Pons (tissue), 1 donor: ENCODE results near the gene C2.
"Not testable (repeated sequence)": the region's sequence is repeated elsewhere in the genome, so short reads cannot be mapped to it uniquely, and the experiment has no call there.

ENCODE experiments used
- DNase-seq: peaks from one replicate; pipeline ENCODE4 v3.0.0-alpha.2; 2016; ENCODE audit warnings: low spot score

Gene C2

DNA sequence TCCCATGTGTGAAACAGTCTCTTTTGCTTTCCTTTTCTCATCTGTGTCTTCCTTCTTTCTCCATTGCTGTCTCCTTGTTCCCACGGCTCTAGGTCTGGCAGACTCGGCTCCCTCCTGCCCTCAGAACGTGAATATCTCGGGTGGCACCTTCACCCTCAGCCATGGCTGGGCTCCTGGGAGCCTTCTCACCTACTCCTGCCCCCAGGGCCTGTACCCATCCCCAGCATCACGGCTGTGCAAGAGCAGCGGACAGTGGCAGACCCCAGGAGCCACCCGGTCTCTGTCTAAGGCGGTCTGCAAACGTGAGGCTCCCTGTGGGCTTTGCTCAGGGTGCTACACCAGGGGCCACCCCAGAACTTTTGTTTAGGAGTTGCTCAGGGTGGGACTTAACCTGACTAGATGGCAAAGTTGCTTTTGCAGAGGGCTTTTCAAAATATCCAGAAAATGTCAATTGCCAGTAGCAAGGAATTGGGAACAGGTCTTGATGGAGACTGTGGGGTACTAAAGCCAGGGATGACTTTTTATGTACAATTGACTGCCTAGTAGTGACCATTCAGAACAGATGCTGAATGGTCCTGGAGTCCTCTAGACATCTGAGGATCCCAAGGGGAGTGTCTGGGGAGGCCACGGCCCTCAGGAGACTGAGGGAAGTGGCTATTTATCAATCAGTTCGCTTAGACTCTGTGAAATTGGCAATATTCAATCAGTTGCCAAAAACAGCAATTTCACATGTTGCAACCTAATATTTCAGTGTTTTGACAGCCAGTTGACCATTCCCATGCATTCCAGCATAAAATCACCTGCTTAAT lies 550 bp downstream of the C2 start:
- DNase-seq, result no peak

DNA sequence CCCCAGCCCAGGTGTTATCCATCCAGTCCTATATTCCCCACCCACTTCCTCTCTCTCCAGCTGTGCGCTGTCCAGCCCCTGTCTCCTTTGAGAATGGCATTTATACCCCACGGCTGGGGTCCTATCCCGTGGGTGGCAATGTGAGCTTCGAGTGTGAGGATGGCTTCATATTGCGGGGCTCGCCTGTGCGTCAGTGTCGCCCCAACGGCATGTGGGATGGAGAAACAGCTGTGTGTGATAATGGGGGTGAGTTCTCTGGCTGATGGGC lies 1.1 kb downstream of the C2 start:
- no peak for DNase-seq

DNA sequence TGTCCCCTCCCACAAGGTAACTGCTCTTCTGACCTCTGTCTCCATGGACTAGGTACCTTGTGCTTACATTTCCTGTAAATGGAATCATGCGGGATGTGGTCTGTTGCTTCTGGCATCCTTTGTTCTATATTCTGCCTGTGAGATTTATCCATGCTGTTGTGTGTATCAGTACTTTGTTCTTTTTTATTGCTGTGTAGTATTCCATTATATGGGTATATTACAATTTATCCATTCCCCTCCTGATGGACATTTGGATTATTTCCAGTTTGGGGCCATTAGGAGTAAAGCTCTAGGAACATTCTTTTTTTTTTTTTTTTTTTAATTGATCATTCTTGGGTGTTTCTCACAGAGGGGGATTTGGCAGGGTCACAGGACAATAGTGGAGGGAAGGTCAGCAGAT lies 3.4 kb downstream of the C2 start:
- no peak for DNase-seq

DNA sequence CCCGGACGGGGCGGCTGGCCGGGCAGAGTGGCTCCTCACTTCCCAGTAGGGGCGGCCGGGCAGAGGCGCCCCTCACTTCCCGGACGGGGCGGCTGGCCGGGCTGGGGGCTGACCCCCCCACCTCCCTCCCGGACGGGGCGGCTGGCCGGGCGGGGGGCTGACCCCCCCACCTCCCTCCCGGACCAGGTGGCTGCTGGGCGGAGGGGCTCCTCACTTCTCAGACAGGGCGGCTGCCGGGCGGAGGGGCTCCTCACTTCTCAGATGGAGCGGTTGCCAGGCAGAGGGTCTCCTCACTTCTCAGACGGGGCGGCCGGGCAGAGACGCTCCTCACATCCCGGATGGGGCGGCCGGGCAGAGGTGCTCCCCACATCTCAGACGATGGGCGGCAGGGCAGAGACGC lies 4.6 kb downstream of the C2 start:
- DNase-seq, result not testable (repeated sequence)

DNA sequence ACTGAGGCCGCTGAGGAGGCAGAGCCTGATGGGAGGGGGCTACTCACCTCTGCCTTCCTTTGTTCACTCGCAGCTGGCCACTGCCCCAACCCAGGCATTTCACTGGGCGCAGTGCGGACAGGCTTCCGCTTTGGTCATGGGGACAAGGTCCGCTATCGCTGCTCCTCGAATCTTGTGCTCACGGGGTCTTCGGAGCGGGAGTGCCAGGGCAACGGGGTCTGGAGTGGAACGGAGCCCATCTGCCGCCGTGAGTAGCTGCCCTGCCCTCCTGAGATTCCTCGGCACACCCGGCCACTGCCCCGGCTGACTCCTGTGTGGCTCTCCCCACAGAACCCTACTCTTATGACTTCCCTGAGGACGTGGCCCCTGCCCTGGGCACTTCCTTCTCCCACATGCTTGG lies 6.0 kb downstream of the C2 start:
- DNase-seq, result no peak

DNA sequence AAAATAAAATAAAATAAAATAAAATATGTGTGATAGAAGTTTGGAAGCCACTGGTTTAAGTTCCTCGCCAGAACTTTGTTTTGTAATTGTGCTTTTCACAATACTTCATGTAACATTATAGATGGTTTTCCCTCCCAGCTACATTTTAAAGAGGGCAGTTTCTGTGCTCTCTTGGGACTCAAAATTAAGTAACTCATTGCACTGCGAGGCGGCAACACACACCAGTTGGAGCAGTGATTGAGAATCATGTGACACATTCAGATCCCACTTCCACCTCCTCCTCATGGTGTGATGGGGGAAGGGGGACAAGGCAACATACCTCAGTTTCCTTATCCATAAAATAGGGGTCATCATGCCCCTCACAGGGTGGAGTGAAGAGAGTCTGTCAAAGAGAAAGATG lies 7.5 kb downstream of the C2 start:
- DNase-seq, result no peak

DNA sequence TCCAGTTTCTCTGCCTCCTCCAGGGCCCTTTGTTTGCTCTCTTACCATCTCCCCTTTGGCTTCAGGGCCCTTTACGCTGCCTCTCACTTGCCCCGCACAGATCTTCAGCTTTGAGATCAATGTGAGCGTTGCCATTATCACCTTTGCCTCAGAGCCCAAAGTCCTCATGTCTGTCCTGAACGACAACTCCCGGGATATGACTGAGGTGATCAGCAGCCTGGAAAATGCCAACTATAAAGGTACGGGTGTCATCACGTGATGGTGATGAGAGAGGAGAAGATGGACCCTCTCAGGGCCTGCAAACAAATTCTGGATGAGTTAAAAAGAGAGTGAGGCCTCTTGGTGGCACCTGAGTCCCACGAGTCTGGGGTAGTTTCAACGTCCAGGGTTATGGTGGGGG lies 8.3 kb downstream of the C2 start:
- DNase-seq, result no peak

DNA sequence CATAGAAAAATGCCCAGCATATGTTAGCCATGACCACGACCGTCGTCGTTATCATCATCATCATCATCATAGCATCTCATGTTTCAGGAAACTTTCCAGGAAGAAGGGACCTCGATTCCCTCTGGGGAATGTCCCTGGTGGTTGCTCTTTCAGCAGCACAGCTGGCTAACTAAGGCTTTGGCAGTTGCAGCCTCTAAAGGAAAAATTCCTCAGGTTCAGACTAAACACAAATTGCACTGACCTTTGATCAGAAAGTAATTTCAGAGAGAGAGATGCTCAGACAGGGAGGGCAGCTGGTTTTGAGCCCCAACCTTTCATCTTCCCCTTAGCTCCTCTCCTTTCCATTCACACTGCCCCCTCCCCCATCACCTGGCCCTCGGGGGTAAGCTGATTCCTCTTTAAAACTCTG lies 12.7 kb downstream of the C2 start:
- no peak for DNase-seq

DNA sequence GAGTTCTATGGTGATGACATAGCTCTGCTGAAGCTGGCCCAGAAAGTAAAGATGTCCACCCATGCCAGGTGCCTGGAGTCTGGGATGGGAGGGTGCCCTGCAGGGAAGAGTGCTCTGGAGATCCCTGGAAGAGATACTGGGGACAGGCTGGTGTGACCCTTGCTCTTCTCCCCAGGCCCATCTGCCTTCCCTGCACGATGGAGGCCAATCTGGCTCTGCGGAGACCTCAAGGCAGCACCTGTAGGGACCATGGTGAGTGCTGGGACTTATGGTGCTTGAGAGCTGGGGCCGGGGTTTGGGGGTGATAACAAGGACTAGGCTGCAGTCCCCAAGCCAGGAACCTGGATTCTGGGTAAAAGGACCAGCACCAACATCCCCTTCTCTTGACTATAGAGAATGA lies 16.2 kb downstream of the C2 start:
- DNase-seq, result no peak

DNA sequence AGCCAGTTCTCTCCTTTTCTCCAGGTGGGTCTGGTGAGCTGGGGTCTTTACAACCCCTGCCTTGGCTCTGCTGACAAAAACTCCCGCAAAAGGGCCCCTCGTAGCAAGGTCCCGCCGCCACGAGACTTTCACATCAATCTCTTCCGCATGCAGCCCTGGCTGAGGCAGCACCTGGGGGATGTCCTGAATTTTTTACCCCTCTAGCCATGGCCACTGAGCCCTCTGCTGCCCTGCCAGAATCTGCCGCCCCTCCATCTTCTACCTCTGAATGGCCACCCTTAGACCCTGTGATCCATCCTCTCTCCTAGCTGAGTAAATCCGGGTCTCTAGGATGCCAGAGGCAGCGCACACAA lies 17.6 kb downstream of the C2 start:
- DNase-seq, result no peak

DNA sequence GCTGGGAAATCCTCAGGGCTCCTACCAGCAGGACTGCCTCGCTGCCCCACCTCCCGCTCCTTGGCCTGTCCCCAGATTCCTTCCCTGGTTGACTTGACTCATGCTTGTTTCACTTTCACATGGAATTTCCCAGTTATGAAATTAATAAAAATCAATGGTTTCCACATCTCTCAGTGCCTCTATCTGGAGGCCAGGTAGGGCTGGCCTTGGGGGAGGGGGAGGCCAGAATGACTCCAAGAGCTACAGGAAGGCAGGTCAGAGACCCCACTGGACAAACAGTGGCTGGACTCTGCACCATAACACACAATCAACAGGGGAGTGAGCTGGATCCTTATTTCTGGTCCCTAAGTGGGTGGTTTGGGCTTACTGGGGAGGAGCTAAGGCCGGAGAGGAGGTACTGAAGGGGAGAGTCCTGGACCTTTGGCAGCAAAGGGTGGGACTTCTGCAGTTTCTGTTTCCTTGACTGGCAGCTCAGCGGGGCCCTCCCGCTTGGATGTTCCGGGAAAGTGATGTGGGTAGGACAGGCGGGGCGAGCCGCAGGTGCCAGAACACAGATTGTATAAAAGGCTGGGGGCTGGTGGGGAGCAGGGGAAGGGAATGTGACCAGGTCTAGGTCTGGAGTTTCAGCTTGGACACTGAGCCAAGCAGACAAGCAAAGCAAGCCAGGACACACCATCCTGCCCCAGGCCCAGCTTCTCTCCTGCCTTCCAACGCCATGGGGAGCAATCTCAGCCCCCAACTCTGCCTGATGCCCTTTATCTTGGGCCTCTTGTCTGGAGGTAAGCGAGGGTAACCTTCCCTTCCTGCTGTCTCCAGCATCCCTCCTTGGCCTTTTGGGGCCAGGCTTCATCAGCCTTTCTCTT lies 18.2 kb downstream of the C2 start, which contains the start of gene CFB:
TSS of gene CFB (plus strand) at position 589 of the 863 bp plus-strand sequence. CDS start at position 716, 127 bp downstream.
- DNase-seq, result no peak

DNA sequence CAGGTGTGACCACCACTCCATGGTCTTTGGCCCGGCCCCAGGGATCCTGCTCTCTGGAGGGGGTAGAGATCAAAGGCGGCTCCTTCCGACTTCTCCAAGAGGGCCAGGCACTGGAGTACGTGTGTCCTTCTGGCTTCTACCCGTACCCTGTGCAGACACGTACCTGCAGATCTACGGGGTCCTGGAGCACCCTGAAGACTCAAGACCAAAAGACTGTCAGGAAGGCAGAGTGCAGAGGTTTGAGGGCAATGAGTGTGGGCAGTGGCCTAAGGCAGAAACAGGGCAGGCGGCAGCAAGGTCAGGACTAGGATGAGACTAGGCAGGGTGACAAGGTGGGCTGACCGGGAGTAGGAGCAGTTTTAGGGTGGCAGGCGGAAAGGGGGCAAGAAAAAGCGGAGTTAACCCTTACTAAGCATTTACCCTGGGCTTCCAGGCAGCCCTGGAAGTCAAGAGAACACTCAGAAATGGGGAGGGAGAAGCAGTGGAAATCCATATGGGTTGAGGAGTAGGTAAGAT lies 18.9 kb downstream of the C2 start:
- no peak for DNase-seq

DNA sequence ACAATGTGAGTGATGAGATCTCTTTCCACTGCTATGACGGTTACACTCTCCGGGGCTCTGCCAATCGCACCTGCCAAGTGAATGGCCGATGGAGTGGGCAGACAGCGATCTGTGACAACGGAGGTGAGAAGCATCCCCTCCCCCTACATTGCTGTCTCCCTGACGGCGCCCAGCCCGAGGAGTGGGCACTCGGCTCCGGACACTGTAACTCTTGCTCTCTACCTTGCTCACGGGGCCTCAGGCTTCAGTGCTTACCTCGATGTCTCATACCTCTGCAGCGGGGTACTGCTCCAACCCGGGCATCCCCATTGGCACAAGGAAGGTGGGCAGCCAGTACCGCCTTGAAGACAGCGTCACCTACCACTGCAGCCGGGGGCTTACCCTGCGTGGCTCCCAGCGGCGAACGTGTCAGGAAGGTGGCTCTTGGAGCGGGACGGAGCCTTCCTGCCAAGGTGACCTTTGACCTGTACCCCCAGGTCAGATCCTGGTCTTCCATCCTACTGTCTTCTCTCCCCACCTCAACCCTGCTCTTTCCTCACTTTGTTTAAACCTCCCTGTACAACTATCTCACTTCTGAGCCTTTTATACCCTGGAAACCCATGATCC lies 19.7 kb downstream of the C2 start:
- no peak for DNase-seq

DNA sequence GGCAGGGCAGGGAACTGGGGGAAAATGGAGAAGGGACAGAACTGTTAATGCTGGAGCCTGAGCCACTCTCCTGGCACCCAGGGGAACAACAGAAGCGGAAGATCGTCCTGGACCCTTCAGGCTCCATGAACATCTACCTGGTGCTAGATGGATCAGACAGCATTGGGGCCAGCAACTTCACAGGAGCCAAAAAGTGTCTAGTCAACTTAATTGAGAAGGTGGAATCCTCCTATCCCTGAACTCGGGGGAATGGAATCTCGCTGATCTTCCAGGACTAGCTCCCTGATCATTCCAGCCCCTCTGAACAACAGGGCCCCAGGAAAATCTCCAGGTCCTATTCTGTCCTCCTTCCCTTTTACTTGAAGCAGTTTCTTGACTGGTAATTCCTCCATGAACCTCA lies 20.3 kb downstream of the C2 start:
- DNase-seq, result no peak

DNA sequence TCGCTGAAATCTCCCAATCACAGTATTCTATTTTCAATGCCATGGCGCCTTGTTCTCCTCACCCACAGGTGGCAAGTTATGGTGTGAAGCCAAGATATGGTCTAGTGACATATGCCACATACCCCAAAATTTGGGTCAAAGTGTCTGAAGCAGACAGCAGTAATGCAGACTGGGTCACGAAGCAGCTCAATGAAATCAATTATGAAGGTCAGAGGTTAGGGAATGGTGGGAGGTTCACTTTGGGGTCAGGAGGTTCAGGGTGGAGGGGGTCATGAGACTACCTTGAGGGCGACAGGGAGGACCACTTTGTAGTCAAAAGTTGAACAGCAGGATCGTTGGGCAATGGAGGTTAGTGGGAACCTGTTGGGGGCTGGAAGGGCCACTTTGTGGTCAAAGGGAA lies 20.8 kb downstream of the C2 start:
- no peak for DNase-seq

DNA sequence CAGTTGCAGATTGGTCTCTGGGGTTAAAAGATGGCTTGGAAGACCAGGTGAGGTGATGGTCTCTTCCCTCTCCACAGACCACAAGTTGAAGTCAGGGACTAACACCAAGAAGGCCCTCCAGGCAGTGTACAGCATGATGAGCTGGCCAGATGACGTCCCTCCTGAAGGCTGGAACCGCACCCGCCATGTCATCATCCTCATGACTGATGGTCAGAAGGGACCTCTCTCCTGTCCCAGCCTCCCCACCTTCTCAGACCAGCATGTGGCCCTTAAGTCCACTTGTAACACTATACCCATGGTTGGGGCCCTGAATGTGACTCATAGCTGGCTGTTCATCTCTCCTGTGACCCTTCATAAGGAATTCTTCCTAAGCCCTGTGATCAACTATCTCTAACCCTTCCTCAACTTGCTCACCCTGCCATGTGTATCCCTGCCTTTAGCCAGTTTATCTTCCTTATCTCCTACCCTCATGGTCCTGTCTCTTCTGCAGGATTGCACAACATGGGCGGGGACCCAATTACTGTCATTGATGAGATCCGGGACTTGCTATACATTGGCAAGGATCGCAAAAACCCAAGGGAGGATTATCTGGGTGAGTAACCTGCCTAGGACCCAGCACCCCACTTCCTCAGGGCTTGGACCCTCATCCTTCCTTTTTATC lies 21.4 kb downstream of the C2 start:
- DNase-seq, result no peak

DNA sequence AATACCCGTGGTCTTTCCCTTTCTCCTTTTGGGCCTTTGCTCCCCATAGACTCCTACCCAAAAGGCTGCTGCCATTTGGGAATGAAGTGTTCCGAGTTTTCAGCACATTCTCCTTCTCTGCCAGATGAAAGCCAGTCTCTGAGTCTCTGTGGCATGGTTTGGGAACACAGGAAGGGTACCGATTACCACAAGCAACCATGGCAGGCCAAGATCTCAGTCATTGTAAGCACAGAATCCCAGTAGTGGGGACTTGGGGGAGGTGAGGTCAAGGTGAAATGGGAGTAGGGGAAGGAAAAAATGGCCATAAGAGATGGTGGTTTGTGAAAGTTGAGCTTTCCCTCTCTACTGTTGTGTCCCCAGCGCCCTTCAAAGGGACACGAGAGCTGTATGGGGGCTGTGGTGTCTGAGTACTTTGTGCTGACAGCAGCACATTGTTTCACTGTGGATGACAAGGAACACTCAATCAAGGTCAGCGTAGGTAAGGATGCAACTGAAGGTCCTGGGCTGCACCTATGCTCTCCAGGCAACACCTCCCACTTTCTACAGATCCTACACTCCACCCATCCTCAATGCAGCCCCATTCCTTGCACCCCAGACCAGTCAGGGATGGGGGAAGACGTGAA lies 22.5 kb downstream of the C2 start:
- no peak for DNase-seq

DNA sequence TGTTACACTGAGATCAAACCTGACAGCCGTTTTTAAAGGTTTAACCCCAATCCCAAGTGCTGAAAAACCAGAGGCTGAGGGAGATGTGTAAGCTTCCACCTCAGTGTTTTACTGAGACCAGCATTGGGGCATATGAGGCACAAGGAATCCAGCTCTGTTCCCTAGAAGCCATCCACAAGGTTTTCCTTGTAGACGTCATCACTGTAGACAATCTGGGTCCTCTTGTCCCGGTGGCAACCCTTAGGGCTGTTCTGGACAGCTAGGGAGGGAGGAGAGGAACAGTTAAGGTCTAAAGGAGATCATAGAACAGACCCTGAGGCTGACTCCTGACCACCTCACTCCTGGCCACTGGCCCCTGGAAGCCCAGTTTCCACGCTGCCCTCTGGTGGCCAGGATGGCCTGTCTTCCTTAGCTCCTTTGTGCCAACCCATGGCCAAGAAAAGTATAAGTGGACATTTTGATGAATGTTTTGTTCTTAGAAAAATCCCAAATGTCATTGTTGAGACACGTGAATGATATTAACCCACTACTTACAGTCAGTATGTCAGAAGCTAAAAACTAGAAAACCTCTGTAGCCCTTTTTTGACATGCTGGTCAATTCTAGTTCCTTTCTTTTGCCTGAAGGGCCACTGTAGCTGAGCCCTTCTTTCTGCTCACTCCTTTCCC lies 24.8 kb downstream of the C2 start:
- DNase-seq, result peak; percentile 65

DNA sequence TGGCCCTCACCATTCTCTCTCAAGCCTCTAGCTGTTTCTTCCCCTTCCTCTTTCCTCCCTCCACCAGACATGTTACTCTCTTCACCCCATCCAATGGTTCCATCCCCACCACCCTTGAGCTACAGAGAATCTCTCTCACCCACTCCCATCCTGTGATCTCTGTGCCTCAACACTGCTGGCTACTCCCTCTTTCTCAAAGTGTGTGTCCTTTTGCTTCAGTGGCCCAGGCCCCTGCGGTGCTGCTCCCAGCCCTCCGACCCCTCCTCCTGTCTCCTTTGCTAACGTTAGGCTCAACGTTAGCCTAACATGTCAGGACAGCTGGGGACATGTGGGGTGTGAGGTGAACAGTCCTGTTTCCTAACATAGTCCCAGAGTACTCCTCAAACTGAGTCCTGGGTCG lies 25.4 kb downstream of the C2 start:
- no peak for DNase-seq

DNA sequence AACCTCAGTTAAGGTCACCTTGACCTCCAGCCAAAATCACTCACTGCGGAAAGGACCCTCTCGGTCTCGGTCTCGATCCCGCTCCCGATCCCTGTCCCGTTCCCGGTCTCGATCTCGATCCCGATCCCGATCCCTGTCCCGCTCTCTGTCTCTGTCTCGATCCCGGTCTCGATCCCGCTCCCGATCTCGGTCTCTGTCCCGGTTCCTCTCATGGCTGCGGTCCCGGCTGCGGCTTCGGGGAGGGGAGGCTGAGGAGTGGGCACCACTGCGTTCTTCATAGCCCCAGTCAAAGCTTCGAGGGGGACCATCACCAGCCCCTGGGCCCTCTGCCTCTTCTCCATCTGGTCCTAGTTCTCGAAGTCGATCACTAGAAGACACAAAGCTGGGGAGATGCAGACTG lies 27.0 kb downstream of the C2 start:
- DNase-seq, result no peak

DNA sequence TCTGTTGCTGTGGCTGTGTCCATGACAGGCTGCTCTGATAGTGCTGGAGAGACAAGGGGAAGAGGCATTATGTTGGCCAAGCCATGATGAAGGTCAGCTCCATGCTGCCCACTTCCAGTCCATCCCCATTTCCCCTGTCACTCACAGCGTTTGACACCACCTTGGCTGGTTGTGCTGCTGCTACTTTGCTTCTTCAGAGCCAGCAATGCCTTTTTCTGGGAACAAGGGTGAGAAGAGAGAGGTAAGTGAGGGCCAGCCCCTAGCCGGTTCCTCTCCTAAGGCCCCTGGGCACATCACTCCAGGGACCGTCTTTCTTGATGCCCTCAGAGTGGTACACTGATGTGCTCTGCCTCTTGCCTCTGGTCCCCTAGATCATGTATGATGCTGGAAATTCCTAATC lies 29.3 kb downstream of the C2 start:
- no peak for DNase-seq

DNA sequence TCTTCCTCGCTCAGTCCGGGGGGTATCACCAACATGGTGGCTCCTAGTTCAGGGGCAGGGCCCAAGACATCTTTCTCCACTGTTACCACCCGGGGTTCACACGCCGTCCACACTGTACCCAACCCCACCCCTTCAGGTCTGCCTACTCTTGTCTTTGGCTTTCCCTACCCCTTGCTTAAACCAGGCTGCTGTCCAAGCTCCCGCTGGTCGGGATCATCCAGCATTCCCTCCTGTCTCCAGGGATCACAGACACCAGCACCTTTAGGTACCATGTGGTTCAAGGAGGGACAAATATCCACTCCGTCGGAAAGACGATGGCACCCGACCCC lies 30.9 kb downstream of the C2 start:
- DNase-seq, result no peak
